HTERT RPE-1 (cell line): Measurements from ENCODE around the gene BUB1.
"Not testable (repeated sequence)": the region's sequence is repeated elsewhere in the genome, so short reads cannot be mapped to it uniquely, and the experiment has no call there.

ENCODE experiments used
- in situ Hi-C: fragments of 300-500 bp; cut with MboI; formaldehyde crosslinking; loops from 4 replicates; pipeline ENCODE4 v1.14.3; 2020; ENCODE audit warnings: low sequenced_read_pairs

BUB1 gene

GRCh38 chr2:110691612-110692258 is 13.9 kb upstream of the BUB1 start:
- in situ Hi-C loops, result no loop called here

- in situ Hi-C loops, result no loop called here
Observed at GRCh38 chr2:110690083-110690965, 12.5 kb upstream of the BUB1 start.

GRCh38 chr2:110688594-110689091 is 10.8 kb upstream of the BUB1 start:
- in situ Hi-C loops, result no loop called here

- in situ Hi-C loops, result not testable (repeated sequence)
Observed at GRCh38 chr2:110687775-110688484, 10.1 kb upstream of the BUB1 start.

GRCh38 chr2:110682872-110683271 is 5.0 kb upstream of the BUB1 start:
- in situ Hi-C loops, result no loop called here

GRCh38 chr2:110682267-110682666 is 4.4 kb upstream of the BUB1 start:
- in situ Hi-C loops, result no loop called here

- in situ Hi-C loops, result no loop called here
Observed at GRCh38 chr2:110680709-110681108, 2.8 kb upstream of the BUB1 start.

- in situ Hi-C loops, result no loop called here
Observed at GRCh38 chr2:110679865-110680264, 2.0 kb upstream of the BUB1 start.

- in situ Hi-C loops, result no loop called here
Observed at GRCh38 chr2:110679337-110679707, 1.5 kb upstream of the BUB1 start.

GRCh38 chr2:110678457-110679336 is 834 bp upstream of the BUB1 start:
- in situ Hi-C loops, result no loop called here

GRCh38 chr2:110677080-110677479 is 783 bp downstream of the BUB1 start:
- in situ Hi-C loops, result no loop called here

- in situ Hi-C loops, result no loop called here
Observed at GRCh38 chr2:110675679-110676078, 2.2 kb downstream of the BUB1 start.

- in situ Hi-C loops, result no loop called here
Observed at GRCh38 chr2:110674620-110675555, 3.0 kb downstream of the BUB1 start.

GRCh38 chr2:110673201-110673600 is 4.7 kb downstream of the BUB1 start:
- in situ Hi-C loops, result no loop called here

GRCh38 chr2:110670826-110671225 is 7.0 kb downstream of the BUB1 start:
- in situ Hi-C loops, result no loop called here

GRCh38 chr2:110669079-110669478 is 8.8 kb downstream of the BUB1 start:
- in situ Hi-C loops, result no loop called here

GRCh38 chr2:110667071-110667470 is 10.8 kb downstream of the BUB1 start:
- in situ Hi-C loops, result no loop called here

GRCh38 chr2:110664135-110664534 is 13.7 kb downstream of the BUB1 start:
- in situ Hi-C loops, result no loop called here

- in situ Hi-C loops, result no loop called here
Observed at GRCh38 chr2:110662560-110662959, 15.3 kb downstream of the BUB1 start.
